Measurements from ENCODE around the gene ZNF786.
"Not testable (repeated sequence)": the region's sequence is repeated elsewhere in the genome, so short reads cannot be mapped to it uniquely, and the experiment has no call there.

The ZNF786 gene

DNA sequence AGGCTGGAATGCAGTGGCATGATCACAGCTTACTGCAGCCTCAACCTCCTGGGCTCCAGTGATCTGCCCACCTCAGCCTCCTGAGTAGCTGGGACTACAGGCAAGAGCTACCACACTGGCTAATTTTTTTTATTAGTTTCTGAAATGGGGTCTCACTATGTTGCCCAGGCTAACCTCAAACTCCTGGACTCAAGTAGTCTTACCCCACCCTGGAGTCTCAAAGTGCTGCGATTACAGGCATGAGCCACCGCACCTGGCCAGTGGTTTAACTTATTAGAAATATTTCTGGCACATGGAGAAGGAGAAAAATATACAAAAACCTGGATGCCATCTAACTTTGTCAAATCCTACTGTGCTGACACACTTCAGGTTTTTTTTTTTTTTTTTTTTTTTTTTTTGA is 15.2 kb downstream of the ZNF786 start:
- DNase-seq = no peak

GRCh38 chr7:149074116-149074885 is 16.2 kb downstream of the ZNF786 start:
- DNase-seq = no peak

GRCh38 chr7:149072438-149072775 is 18.1 kb downstream of the ZNF786 start:
- DNase-seq = no peak

GRCh38 chr7:149071641-149072437 is 18.7 kb downstream of the ZNF786 start:
- peak; percentile 26 for DNase-seq

DNA sequence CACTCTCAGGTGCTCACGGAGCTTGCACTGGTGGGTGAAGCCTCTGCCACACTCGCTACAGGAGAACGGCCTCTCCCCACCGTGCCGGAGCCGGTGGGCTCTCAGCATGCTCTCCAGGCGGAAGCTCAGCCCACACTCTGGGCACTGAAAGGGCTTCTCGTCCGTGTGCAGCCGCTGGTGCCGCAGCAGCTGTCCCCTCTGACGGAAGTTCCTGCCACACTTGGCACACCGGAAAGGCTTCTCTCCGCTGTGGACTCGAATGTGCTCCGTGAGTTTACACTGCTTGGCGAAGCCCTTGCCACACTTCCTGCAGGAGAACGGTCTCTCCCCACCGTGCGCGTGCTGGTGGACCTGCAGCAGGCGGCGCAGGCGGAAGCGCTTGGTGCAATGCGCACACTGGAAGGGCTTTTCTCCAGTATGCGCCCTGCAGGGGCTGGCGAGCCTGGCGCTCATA is 19.3 kb downstream of the ZNF786 start:
- DNase-seq = no peak

DNA sequence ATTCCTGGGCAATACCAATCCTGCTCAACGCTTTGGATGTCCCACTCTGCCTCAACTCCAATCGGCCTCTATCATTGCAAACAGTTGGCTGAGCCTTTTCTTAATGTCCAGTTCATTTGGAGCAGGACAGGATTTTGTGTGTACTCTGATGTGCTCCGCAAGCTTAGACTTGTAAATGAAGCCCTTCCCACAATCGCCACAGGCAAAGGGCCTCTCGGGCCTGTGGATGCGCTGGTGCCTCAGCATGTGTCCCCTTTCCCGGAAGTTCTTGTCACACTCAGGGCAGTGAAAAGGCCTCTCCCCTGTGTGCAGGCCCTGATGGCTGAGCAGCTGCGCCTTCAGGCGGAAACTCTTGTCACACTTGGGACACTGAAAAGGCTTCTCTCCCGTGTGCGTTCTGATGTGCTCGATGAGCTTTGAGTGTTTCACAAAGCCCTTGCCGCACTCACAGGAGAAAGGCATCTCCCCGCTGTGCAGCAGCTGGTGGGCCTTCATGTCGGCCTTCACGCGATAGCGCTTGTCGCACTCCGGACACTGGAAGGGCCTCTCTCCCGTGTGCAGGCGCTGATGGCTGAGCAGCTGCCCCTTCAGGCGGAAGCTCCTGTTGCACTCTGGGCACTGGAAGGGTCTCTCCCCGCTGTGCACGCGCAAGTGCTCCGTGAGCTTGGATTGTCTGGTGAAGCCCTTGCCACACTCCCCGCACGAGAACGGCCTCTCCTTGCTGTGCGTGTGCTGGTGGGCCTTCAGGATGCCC is 20.0 kb downstream of the ZNF786 start:
- no peak for DNase-seq

DNA sequence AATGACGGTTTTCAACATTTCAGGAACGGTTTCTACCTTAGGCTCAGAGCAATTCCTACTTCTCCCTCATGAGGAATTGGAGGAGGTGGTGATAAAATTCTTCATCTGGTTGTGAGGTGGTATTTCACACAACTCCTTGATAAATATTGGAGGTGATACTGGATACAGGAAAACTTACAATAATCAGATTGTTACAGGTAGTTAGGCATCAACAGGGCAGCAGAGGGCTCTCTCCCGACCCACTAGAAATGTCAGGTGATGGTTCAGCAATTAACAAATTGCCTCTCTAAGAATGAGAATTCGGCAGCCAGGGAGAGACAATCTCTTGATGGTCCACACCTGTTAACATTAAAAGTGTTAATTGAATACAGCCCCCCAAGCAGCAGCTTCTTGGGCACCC is 22.6 kb downstream of the ZNF786 start:
- peak; percentile 34 for DNase-seq

DNA sequence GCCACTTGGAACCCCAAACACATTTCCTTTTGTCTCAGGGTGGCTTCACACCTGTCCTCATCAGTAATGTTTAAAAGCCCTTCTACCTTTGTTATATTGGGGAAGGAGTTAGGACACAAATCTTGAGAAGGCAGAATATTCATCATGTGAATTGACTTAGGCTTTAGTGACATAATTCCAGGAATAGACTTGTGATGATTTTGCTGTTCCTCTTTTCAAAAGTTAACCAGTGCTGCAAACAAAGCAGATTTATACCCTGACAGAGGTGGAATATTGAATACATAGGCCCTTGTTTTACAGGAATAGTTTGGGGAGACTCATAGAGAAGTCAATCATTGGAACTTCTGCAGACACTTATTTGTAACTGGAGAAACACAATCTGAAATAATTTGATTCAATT is 27.0 kb downstream of the ZNF786 start:
- DNase-seq = no peak

GRCh38 chr7:149062217-149062899 is 28.2 kb downstream of the ZNF786 start:
- not testable (repeated sequence) for DNase-seq

GRCh38 chr7:149060156-149060555 is 30.4 kb downstream of the ZNF786 start:
- DNase-seq = no peak

- no peak for DNase-seq
These were observed 36.6 kb downstream of the ZNF786 start for GRCh38 chr7:149053885-149054284.

DNA sequence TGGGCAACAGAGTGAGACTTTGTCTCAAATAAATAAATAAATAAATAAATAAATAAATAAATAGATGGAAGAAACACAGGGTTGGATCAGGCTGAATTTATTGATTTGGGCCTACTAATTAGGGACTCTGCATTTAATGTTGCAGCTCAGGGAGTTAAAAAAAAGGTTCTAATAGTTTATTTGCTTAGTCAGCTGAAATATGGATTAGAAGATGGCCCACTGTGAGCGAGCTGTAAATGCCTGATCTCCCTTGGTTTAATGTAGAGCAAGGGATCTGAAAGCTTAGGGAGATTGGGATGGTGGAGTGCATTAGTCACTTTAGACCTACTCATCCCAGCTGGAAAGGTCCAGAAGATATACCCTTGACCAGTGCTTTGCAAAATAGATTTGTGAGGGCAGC is 37.1 kb downstream of the ZNF786 start:
- DNase-seq = no peak

DNA sequence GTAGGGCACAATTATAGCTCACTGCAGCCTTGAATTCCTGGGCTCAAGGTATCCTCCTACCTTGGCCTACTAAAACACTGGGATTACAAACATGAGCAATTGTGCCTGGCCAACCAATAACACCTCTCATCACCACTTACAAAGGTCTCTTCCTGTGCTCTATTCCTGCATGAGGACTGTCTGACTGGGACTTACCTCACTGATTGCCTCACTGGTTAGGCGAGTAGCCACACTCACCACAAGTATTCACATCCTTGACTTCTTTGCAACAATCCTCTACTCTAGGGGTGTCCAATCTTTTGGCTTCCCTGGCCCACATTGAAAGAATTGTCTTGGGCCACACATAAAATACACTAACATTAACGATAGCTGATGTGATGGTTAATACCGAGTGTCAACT is 39.6 kb downstream of the ZNF786 start:
- DNase-seq = no peak

DNA sequence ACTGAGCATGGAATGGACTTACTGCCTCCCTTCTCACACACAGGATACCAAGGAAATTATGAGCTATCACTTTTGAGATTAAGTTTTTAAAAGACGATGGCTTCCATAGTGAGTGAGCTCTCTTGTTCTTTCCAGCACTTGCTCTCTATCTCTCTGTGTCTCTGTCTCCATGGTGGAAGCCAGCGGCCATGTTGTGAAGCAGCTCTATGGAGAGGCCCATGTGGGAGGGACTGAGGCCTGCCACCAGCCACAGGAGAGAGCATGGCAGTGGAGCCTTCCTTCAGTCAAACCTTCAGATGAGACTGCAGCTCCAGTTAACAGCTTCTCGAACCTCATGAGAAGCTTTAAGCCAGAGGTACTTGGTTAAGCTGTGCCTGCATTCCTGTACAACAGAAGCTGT is 41.7 kb downstream of the ZNF786 start:
- no peak for DNase-seq

DNA sequence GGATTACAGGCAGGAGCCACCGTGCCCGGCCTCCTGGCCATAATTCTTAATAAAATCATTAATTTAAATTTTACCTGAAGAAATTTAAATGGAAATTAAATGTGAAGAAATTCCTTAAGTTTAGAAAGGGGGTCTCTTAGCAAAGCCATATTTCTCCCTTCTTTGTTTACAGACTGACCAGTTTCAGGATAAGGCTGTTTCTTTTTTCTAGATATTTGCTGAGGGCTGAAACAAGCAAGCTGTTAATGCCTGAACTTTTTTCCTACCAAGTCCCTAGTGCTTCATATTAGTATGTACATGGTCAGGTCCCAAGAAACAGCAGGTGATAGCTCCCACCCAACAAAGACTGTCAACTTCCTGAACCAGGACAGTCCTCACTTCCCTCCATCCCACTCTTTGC is 44.1 kb downstream of the ZNF786 start:
- no peak for DNase-seq

- no peak for DNase-seq
These were observed 46.6 kb downstream of the ZNF786 start for GRCh38 chr7:149043936-149044335.

DNA sequence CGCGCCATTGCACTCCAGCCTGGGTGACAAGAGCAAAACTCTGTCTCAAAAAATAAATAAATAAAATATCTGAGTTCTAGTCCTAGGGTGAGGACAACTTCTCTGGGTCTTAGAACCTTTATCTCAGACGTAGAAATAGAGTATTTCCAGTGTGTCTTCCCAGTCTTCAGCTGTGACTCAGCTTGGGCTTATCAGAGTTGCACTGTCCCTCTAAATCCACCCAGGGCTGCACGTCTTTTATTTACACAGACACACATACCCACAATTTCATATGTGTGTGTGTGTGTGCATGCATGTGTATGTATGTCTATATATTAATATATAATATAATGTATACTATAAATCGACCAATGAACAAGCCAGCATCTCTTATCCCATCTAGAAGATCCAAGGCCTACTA is 49.2 kb downstream of the ZNF786 start:
- no peak for DNase-seq

DNA sequence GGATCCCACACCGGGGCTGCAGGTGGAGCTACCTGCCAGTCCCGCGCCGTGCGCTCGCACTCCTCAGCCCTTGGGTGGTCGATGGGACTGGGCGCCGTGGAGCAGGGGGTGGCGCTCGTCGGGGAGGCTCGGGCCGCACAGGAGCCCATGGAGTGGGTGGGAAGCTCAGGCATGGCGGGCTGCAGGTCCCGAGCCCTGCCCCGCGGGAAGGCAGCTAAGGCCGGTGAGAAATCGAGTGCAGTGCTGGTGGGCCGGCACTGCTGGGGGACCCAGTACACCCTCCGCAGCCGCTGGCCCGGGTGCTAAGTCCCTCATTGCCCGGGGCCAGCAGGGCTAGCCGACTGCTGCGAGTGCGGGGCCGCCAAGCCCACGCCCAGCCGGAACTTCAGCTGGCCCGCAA is 51.9 kb downstream of the ZNF786 start:
- not testable (repeated sequence) for DNase-seq

DNA sequence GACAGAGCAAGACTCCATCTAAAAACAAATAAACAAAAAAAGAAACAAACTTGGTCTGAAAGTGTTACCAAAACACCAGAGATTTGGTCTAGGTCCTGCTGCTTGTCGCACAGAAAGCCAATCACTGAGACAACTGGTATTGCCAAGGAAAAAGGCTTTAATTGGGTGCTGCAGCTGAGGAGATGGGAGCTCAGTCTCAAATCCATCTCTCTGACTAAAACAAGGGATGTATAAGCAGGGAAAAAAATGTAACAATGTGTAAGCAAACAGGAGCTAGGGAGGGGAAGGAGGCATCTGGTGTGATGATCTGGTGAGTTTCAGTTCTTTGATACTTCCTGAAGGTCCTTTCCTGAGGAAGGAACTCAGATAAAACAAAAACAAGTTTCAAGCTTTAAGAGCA is 53.8 kb downstream of the ZNF786 start:
- no peak for DNase-seq

- DNase-seq = no peak
These were observed 59.1 kb downstream of the ZNF786 start for GRCh38 chr7:149031353-149031910.

DNA sequence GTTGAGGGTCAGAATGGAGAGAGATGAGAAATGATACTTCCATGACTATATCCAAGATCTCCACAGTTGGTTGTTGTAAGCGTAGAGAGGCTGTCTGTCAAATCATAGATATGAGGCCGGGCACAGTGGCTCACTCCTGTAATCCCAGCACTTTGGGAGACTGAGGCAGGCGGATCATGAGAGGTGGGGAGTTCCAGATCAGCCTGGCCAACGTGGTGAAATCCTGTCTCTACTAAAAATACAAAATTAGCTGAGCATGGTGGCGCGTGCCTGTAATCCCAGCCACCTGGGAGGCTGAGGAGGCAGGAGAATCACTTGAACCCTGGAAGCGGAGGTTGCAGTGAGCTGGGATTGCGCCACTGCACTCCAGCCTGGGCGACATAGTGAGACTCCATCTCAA is 60.1 kb downstream of the ZNF786 start:
- DNase-seq = not testable (repeated sequence)

DNA sequence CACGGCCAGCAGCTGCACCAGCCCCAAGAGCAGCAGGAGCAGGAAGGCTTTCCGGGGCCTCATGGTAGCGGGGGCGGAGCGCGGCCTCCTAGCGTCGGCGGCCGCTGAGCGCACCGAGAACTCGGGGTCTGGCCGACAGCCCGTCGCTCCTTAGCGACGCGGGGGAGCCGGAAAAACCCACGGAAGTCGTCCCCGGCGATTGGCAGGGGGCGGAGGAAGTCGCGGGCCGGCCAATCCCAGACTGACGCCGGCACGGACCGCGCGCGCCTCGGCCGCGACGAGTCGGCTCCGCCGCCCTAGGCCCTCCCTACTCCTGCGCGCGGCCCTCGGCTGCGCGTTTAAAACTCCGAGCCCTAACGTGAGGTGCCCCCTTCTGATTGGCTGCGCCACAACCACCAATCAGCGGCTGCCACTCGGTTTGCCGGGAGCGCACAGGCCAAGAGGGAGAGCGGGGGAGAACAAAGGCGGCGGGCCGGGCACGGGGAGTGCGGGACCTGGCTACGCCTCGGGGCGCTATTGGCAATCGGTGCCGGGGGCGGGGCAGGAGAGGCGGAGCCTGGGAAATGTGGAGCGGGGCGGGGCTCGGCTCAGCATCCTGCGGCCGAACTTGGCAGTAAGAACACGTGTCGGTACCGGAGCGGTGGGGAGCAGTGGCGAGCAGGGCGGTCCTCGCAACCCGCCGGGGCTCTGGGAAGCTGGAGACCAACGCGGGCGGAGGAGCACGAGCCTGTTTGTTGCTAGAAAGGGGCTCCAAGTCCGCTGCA is 62.0 kb downstream of the ZNF786 start, which contains the start of gene PDIA4:
Gene PDIA4, minus strand, starts transcription at position 160 of the 764 bp plus-strand sequence. Its CDS starts 97 bp downstream, at position 63.
- DNase-seq = peak; percentile 100

All from DMS53 (cell line).